ENCODE measurements around the gene RALGPS1.
"Not testable (repeated sequence)": the region's sequence is repeated elsewhere in the genome, so short reads cannot be mapped to it uniquely, and the experiment has no call there.

Gene RALGPS1

GRCh38 chr9:127170652-127171051 is 256.1 kb downstream of the RALGPS1 start:
- no peak overlapping the region for H3K4me3 ChIP-seq (ENCODE audit: low read length)
- TF ChIP-seq, protein P1, sequence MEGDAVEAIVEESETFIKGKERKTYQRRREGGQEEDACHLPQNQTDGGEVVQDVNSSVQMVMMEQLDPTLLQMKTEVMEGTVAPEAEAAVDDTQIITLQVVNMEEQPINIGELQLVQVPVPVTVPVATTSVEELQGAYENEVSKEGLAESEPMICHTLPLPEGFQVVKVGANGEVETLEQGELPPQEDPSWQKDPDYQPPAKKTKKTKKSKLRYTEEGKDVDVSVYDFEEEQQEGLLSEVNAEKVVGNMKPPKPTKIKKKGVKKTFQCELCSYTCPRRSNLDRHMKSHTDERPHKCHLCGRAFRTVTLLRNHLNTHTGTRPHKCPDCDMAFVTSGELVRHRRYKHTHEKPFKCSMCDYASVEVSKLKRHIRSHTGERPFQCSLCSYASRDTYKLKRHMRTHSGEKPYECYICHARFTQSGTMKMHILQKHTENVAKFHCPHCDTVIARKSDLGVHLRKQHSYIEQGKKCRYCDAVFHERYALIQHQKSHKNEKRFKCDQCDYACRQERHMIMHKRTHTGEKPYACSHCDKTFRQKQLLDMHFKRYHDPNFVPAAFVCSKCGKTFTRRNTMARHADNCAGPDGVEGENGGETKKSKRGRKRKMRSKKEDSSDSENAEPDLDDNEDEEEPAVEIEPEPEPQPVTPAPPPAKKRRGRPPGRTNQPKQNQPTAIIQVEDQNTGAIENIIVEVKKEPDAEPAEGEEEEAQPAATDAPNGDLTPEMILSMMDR (conservative IDR thresholded peaks at IDR 0.05; ENCODE audit: low read depth, low read length), result no peak
- no peak for DNase-seq (ENCODE audit: low read depth)

GRCh38 chr9:127171348-127171747 is 256.8 kb downstream of the RALGPS1 start:
- H3K4me3 ChIP-seq (ENCODE audit: low read length), result not testable (repeated sequence)

GRCh38 chr9:127172066-127172707 is 257.6 kb downstream of the RALGPS1 start:
- no peak for DNase-seq (ENCODE audit: low read depth)
- no peak overlapping the region for H3K4me3 ChIP-seq (ENCODE audit: low read length)
- TF ChIP-seq, protein P1 (conservative IDR thresholded peaks at IDR 0.05; ENCODE audit: low read depth, low read length), result no peak

More at GRCh38 chr9:127171348-127171747, 256.8 kb downstream of the RALGPS1 start:
- not testable (repeated sequence) for DNase-seq (ENCODE audit: low read depth)

GRCh38 chr9:127173063-127173462 is 258.5 kb downstream of the RALGPS1 start:
- H3K4me3 ChIP-seq (ENCODE audit: low read length), result no peak overlapping the region
- DNase-seq (ENCODE audit: low read depth), result no peak
- TF ChIP-seq, protein P1 (conservative IDR thresholded peaks at IDR 0.05; ENCODE audit: low read depth, low read length), result no peak

DNA sequence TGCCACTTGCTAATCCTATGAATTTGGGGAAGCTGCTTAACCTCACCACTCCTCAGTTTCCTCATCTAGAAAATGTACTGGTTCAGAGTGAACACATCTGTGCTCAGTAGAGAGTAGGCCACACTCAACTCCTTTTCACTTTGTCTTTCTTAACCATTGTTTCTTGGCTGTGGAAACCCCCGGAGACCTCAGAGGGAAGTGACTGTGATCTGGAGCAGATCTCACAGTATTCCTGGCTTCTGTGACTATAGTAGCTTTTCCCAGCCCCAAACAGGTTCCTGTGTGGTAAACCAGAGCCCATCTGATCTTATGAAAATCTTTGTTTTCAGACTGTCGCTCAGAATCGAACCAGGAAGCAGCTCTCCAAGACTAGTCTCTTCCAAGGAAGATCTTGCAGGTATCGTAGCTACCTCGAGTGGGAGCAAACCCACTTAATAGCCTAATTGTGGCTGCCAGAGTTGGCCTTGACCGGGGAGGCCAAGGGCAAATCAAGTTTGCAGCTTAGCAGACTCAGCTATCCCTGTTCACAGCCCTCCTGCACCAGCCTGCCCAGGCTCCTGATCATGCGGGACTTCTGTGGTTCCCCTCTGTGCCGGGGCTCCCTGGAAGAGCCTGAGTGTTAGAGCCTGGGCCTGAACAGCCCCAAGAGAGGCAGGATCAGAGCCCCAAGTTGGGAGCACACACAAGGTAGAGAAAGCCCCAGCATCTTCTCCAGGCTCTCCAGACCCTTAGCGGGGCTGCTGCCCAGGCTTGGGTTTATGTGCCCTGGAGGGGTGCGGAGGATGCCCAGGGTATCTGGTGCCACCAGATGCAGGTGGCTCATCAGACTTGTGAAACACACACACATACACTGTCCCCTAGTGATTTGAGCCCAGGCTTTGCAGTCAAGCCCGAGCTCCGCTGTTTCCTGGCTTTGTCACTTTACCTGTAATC is 260.1 kb downstream of the RALGPS1 start:
- TF ChIP-seq, protein P1 (conservative IDR thresholded peaks at IDR 0.05; ENCODE audit: low read depth, low read length), result no peak
- no peak for DNase-seq (ENCODE audit: low read depth)
- H3K4me3 ChIP-seq (ENCODE audit: low read length), result no peak overlapping the region

GRCh38 chr9:127175319-127175715 is 260.7 kb downstream of the RALGPS1 start:
- no peak overlapping the region for H3K4me3 ChIP-seq (ENCODE audit: low read length)
- TF ChIP-seq, protein P1 (conservative IDR thresholded peaks at IDR 0.05; ENCODE audit: low read depth, low read length), result no peak
- DNase-seq (ENCODE audit: low read depth), result no peak

DNA sequence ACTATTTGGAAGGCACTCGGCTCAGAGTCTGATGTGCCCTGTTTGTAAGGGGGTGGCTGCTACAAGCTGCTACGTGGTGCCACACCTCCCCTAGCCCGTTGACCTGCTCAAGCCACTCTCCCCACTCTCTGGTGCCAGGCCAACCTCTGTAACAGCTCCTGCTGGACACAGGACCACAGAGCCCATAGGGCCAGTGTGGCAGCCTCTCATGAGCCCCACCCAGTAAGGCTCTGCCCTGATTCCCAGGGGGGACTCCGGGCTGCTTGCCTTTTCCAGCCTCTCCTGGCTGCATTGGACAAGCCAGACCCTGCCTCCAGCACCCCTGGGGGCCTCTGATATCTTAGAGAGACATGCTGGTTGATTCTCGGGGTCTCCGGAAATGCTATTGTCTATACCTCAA is 261.2 kb downstream of the RALGPS1 start:
- DNase-seq (ENCODE audit: low read depth), result no peak
- H3K4me3 ChIP-seq (ENCODE audit: low read length), result no peak overlapping the region
- TF ChIP-seq, protein P1 (conservative IDR thresholded peaks at IDR 0.05; ENCODE audit: low read depth, low read length), result no peak

Data from retinal pigment epithelial cell (primary cell).